Retinal pigment epithelial cell (primary cell): Measurements from ENCODE around the gene GCKR.

Experiments
- DNase-seq: peaks from one replicate; pipeline ENCODE4 v3.0.0-alpha.2; 2010; ENCODE audit warnings: low read depth
- H3K4me3 ChIP-seq: 2 replicates; pipeline ENCODE4 v1.5.1; 2011; ENCODE audit warnings: mild to moderate bottlenecking, low read length, control low read depth, moderate library complexity
- CTCF ChIP-seq: conservative IDR thresholded peaks from 2 replicates; pipeline ENCODE4 v1.5.1; 2011; ENCODE audit warnings: low read depth, low read length, control low read depth, inconsistent platforms

Gene GCKR

GRCh38 chr2:27496357-27497287 is at the start of gene GCKR:
GCKR (plus strand) TSS chr2:27496839; CDS start chr2:27496905, 66 bp downstream.
- TF ChIP-seq CTCF, result no peak

GRCh38 chr2:27448381-27448780 is 48.3 kb upstream of the GCKR start:
- no peak for DNase-seq
- no peak for TF ChIP-seq CTCF
- H3K4me3 ChIP-seq, result no peak overlapping the region

More at GRCh38 chr2:27496357-27497287, at the start of gene GCKR:
- DNase-seq, result no peak
- H3K4me3 ChIP-seq, result no peak within 1 kb of the TSS

GRCh38 chr2:27451095-27451494 is 45.5 kb upstream of the GCKR start:
- no peak for TF ChIP-seq CTCF
- DNase-seq, result no peak
- H3K4me3 ChIP-seq, result no peak overlapping the region

GRCh38 chr2:27453968-27454367 is 42.7 kb upstream of the GCKR start:
- no peak for TF ChIP-seq CTCF
- DNase-seq, result no peak
- H3K4me3 ChIP-seq, result no peak overlapping the region

GRCh38 chr2:27461118-27461517 is 35.5 kb upstream of the GCKR start:
- DNase-seq, result no peak
- no peak overlapping the region for H3K4me3 ChIP-seq
- TF ChIP-seq CTCF, result no peak

GRCh38 chr2:27464443-27464842 is 32.2 kb upstream of the GCKR start:
- H3K4me3 ChIP-seq, result no peak overlapping the region
- no peak for TF ChIP-seq CTCF
- DNase-seq, result no peak

- no peak for TF ChIP-seq CTCF
- no peak for DNase-seq
Observed at GRCh38 chr2:27471961-27472360, 24.7 kb upstream of the GCKR start.

More at GRCh38 chr2:27471961-27472360, 24.7 kb upstream of the GCKR start:
- H3K4me3 ChIP-seq, result no peak overlapping the region
